Esophagus (tissue), 2 donors: Measurements from ENCODE around the gene IVNS1ABP. TPM values are rescaled to one million over a fixed set of nuclear protein-coding genes. Genes with fewer than 3 reads are reported as not detected.
"Not testable (repeated sequence)": the region's sequence is repeated elsewhere in the genome, so short reads cannot be mapped to it uniquely, and the experiment has no call there.

Experiments used
- H3K27ac ChIP-seq, 2 donors: one replicate each; pipeline ENCODE4 v1.5.1; 2013; ENCODE audit warnings: low read depth in 2 of 2, mild to moderate bottlenecking in 2 of 2, inconsistent platforms in 1 of 2, low read length in 1 of 2, moderate library complexity in 1 of 2
- H3K27me3 ChIP-seq, 2 donors: one replicate each; pipeline ENCODE4 v1.6.1; 2013; ENCODE audit warnings: low read length in 2 of 2, control low read depth in 1 of 2, mild to moderate bottlenecking in 1 of 2; ENCODE audit not compliant: insufficient read depth in 2 of 2, control insufficient read depth in 1 of 2
- H3K36me3 ChIP-seq, 2 donors: one replicate each; pipeline ENCODE4 v1.6.1; 2013; ENCODE audit warnings: low read length in 1 of 2; ENCODE audit not compliant: control insufficient read depth in 2 of 2, insufficient read depth in 2 of 2
- H3K4me1 ChIP-seq, 2 donors: one replicate each; pipeline ENCODE4 v1.6.1; 2013; ENCODE audit warnings: low read length in 1 of 2; ENCODE audit not compliant: control insufficient read depth in 2 of 2, insufficient read depth in 2 of 2
- H3K4me3 ChIP-seq, 2 donors: one replicate each; pipeline ENCODE4 v1.5.1; 2013; ENCODE audit warnings: low read length in 2 of 2, mild to moderate bottlenecking in 2 of 2, low read depth in 1 of 2, moderate library complexity in 1 of 2
- H3K9me3 ChIP-seq, 2 donors: one replicate each; pipeline ENCODE4 v1.6.1; 2013; ENCODE audit warnings: mild to moderate bottlenecking in 2 of 2, low read depth in 1 of 2, low read length in 1 of 2, moderate library complexity in 1 of 2; ENCODE audit not compliant: control insufficient read depth in 2 of 2, insufficient read depth in 1 of 2
- WGBS, 2 donors: extraction: QIAGEN DNeasy Blood & Tissue Kit; methylation state at CpG; one replicate each; pipeline ENCODE4 v1.1.7; 2013; 5-methylcytosine and 5-hydroxymethylcytosine counted together
- polyA plus RNA-seq, 2 donors: library from polyadenylated mRNA; stranded (reverse); fragments of 200-250 nt; gene quantifications; one replicate each; pipeline ENCODE4 v1.2.3, GENCODE V29; 2013
- donor health status: healthy with polysubstance abuse.
- donor health status: Bipolar disorder and iron deficiency.

Gene IVNS1ABP
- polyA plus RNA-seq, 2 donors: 40.5 to 40.8 TPM

DNA sequence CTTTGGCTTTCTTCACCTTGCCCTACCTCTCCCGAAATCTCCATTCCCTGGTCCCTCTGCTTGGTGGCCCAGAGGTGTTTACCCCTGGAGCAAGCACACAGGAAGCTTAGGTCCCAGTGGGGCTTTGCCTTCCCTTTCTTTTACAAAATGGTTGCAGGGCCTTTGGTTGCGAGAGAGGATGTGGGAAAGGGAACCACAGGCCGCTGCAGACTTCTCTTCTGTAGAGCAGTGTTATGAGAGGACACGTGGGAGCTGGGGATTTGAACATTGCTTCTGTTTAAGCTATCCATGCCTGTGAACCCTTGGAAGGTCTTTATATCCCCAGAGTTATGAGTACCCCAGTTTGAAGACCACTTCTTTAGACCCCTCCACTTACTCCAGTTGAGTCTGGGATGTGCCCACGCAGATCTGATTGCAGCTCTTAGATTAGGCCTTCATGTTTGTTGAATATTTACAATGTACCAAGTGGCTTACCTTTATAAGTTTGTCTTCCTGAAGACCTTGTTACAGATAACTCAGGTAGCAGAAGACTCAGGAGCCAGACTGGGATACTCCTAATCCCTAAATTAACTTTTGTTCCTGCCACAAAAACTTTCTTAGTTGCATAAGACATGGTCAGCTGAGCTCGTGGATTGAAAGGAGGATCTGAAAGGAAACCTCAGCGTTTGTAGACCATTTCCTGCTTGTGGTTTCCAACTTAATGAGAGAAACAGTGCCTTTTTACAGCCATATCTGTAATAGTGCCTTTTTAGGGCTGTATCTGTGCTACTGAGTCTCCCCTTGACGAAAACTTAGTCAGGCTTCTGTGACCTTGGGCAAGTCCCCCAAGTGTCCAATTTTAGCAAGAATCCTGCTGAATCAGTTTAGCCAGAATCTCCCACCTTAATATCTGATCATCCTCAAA, 21.9 kb upstream of the IVNS1ABP start:
- no peaks in the 10 kb centered on the region for H3K36me3 ChIP-seq
- no peaks in the 10 kb centered on the region for H3K4me1 ChIP-seq
- H3K4me3 ChIP-seq: no peak overlapping the region
- no peaks in the 10 kb centered on the region for H3K9me3 ChIP-seq
- WGBS, 2 donors: 73 to 78% methylated on average over 8 of the region's 8 CpGs
- H3K27me3 ChIP-seq: no peaks in the 10 kb centered on the region
- H3K27ac ChIP-seq: no peak overlapping the region

DNA sequence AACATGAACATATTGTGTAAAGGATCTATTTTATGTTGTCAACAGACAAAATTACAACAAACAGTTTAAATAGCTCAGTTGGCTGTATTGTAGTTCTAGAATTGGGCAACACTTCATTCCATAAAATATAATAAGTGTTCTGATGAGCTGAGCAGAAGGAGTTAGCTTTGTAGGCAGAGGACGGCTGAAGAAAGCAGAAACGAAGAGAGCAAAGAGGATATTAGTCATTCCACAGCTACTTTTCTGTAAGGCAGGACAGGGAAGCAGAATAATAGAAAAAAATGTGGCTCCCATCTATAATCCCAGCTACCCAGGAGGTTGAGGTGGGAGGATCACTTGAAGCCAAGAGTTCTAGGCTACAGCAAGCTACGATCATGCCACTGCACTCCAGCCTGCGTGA, 20.2 kb upstream of the IVNS1ABP start:
- Histone ChIP-seq H3K4me1 (no peaks in the 10 kb centered on the region), H3K27me3 (no peaks in the 10 kb centered on the region), H3K9me3 (no peaks in the 10 kb centered on the region), H3K36me3 (no peaks in the 10 kb centered on the region), H3K27ac (no peak overlapping the region), H3K4me3 (no peak overlapping the region)
- 88 to 92% methylated on average over 4 of the region's 4 CpGs for WGBS, 2 donors

DNA sequence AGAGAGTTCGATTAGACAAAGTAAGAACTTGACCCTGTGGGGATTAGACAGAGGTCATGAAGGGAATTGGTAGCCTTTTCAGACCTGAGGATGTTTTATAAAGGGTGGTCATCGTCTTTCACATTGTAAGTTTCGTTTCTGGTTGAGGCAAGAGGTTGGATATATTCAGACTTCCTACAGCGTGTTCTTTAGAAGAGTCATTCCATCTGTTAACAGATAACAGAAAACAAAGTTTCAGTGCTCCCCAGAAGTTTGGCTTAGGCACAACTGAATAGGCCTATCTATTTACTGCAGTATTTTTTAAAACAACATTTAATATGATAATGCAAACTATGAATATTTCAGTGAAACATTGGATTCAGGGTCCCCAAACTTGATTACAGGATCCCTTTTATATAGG, 17.1 kb upstream of the IVNS1ABP start:
- Histone ChIP-seq H3K4me3 (no peak overlapping the region), H3K27me3 (no peaks in the 10 kb centered on the region), H3K27ac (no peak overlapping the region), H3K9me3 (no peaks in the 10 kb centered on the region), H3K4me1 (no peaks in the 10 kb centered on the region), H3K36me3 (no peaks in the 10 kb centered on the region)
- 78% methylated on average over 4 of the region's 4 CpGs for WGBS, 2 donors

- 91 to 95% methylated on average over 4 of the region's 4 CpGs for WGBS, 2 donors
- Histone ChIP-seq H3K4me3 (no peak overlapping the region), H3K4me1 (no peaks in the 10 kb centered on the region), H3K27me3 (no peaks in the 10 kb centered on the region), H3K36me3 (no peaks in the 10 kb centered on the region), H3K27ac (no peak overlapping the region), H3K9me3 (no peaks in the 10 kb centered on the region)
These were observed 11.2 kb upstream of the IVNS1ABP start for GRCh38 chr1:185328255-185328654.

GRCh38 chr1:185325413-185325812, 8.4 kb upstream of the IVNS1ABP start:
- Histone ChIP-seq H3K4me3 (no peak overlapping the region), H3K4me1 (no peaks in the 10 kb centered on the region), H3K27me3 (no peaks in the 10 kb centered on the region), H3K36me3 (no peaks in the 10 kb centered on the region), H3K27ac (no peak overlapping the region), H3K9me3 (no peaks in the 10 kb centered on the region)
- WGBS, 2 donors: 65 to 69% methylated on average over 4 of the region's 4 CpGs

- Histone ChIP-seq H3K9me3 (no peaks in the 10 kb centered on the region), H3K36me3 (no peaks in the 10 kb centered on the region), H3K27ac (no peak overlapping the region), H3K27me3 (no peaks in the 10 kb centered on the region), H3K4me1 (no peaks in the 10 kb centered on the region), H3K4me3 (no peak overlapping the region)
- 94% methylated on average over 3 of the region's 3 CpGs for WGBS, 2 donors
These were observed 7.1 kb upstream of the IVNS1ABP start for GRCh38 chr1:185324118-185324517.

DNA sequence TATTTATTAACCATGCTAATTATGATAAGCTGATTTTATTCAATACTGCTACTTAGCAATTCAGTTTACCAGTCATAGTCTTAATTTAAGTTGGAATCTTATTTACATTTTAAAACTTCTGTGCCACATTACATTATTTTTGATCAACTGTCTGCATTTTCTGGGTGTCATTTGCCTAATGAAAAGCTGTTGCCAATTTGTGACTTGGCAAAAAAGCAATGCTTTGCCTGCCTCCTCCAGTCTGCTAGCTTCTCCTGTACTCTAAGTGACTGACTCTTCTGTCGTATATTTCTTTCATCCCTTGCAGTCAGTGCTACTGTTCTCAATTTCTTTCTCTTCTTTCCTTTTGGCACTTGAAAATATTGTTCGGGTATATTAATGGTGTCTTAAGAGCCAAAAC, 5.6 kb upstream of the IVNS1ABP start:
- no peaks in the 10 kb centered on the region for H3K27me3 ChIP-seq
- no peak overlapping the region for H3K27ac ChIP-seq
- WGBS, 2 donors: 68 to 74% methylated on average over 2 of the region's 2 CpGs
- H3K4me1 ChIP-seq: peaks cover 0 to under 1% of the 10 kb centered on the region in 2 donors
- no peaks in the 10 kb centered on the region for H3K9me3 ChIP-seq
- H3K4me3 ChIP-seq: no peak overlapping the region
- H3K36me3 ChIP-seq: no peaks in the 10 kb centered on the region

DNA sequence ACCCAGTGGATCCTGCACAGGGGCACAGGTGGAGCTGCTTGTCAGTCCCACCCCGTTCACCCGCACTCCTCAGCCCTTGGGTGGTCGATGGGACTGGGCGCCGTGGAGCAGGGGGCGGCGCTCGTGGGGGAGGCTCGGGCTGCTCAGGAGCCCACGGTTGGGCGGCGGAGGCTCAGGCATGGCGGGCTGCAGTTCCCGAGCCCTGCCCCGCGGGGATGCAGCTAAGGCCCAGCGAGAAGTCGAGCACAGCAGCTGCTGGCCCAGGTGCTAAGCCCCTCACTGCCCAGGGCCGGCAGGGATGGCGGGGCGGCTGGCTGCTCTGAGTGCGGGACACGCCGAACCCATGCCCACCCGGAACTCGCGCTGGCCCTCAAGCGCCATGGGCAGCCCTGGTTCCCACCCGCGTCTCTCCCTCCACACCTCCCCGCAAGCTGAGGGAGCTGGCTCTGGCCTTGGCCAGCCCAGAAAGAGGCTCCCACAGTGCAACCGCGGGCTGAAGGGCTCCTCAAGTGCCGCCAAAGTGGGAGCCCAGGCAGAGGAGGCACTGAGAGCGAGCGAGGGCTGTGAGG, 4.7 kb upstream of the IVNS1ABP start:
- WGBS, 2 donors: 98% methylated on average over 36 of the region's 36 CpGs
- not testable (repeated sequence) for H3K27ac ChIP-seq, H3K4me1 ChIP-seq

GRCh38 chr1:185321104-185321503, 4.1 kb upstream of the IVNS1ABP start:
- H3K27me3 ChIP-seq, H3K4me3 ChIP-seq, H3K27ac ChIP-seq, H3K9me3 ChIP-seq, H3K36me3 ChIP-seq, H3K4me1 ChIP-seq: not testable (repeated sequence)
- WGBS, 2 donors: 98 to 99% methylated on average over 7 of the region's 7 CpGs

More for the DNA sequence above, 4.7 kb upstream of the IVNS1ABP start:
- H3K36me3 ChIP-seq, H3K27me3 ChIP-seq, H3K4me3 ChIP-seq, H3K9me3 ChIP-seq: not testable (repeated sequence)

DNA sequence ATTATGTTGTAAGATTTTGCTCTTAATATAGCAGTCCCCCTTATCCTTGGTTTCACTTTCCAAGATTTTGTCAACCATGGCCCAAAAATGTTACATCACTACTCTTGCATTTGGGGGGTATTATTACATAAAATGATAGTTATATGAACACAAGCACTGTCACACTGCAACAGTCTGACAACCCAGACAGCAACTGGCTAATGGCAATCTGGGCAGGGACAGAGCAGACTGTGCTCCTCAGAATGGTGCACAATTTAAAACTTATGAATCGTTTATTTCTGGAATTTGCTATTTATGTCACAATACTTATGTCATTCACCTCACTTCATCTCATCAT, 2.1 kb upstream of the IVNS1ABP start:
- H3K4me3 ChIP-seq: no peak overlapping the region
- no peaks in the 10 kb centered on the region for H3K9me3 ChIP-seq
- H3K4me1 ChIP-seq: peaks cover 0 to 2% of the 10 kb centered on the region in 2 donors
- H3K27ac ChIP-seq: no peak overlapping the region
- 65 to 73% methylated on average over 1 of the region's 1 CpG for WGBS, 2 donors
- no peaks in the 10 kb centered on the region for H3K27me3 ChIP-seq
- H3K36me3 ChIP-seq: no peaks in the 10 kb centered on the region
